Measurements from ENCODE around the gene TNRC18. TPM values are rescaled to one million over a fixed set of nuclear protein-coding genes. Genes with fewer than 3 reads are reported as not detected.
"Not testable (repeated sequence)": the region's sequence is repeated elsewhere in the genome, so short reads cannot be mapped to it uniquely, and the experiment has no call there.

Gene TNRC18
- total RNA-seq, 6 experiments from 2014 or later, result 70.6 to 87.1 (median 79.9) TPM

DNA sequence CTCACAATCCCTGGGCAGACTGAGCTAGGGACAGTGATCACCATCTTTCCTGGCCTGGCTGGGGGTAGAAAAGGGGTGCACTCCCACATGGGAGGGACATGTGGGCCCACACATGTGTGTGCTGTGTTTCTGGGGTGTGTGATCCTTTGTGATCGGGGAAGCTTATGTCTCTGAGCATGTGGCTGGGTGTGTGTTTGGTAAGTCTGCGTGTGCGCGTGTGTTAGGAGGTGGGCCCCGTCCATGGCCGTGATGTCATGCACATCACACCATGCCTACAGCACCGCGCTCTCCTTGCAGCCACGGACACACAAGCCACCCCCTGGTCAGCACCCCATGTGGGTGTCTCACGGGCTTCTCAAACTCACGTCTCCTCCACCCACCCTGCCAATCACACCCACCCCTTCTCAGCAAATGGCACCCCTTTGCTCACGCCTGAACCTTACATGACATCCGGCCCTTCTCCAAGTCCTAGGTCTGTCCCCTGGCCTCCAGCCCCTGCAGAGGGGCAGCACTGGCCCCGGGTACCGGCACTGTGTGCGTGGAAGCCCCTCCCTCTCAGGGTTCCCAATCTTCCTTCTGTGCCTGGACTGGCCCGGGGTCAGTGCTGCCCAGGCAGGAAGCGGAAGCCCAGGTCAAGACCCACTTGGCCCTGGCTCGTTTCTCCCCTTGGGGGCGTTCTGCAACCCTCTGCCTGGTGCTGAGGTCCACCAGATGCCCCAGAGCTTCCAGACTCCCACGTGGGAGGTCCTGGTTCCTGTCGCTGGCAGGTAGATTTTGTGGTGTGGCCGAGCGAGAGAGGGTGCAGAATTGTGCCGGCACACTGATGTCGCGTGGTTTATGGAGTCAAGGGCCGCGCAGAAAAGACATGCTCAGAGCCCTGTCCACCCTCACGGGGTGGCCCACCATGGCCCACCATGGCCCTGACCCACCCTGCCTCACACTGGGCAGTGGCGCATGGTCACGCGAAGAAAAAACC lies 128.3 kb downstream of the TNRC18 start:
- Mint-ChIP-seq H3K9me3 (peaks cover 7% of the 10 kb centered on the region), H3K4me1 (ENCODE audit: low read depth) (no peaks in the 10 kb centered on the region), H3K27ac (no peak overlapping the region), H3K27me3 (ENCODE audit: insufficient read depth) (peaks cover 15% of the 10 kb centered on the region), H3K36me3 (ENCODE audit: low read depth) (peaks cover 6% of the 10 kb centered on the region; the same call in 1 of the 2 replicates), H3K4me3 (no peak overlapping the region)
- TF ChIP-seq, protein P1, sequence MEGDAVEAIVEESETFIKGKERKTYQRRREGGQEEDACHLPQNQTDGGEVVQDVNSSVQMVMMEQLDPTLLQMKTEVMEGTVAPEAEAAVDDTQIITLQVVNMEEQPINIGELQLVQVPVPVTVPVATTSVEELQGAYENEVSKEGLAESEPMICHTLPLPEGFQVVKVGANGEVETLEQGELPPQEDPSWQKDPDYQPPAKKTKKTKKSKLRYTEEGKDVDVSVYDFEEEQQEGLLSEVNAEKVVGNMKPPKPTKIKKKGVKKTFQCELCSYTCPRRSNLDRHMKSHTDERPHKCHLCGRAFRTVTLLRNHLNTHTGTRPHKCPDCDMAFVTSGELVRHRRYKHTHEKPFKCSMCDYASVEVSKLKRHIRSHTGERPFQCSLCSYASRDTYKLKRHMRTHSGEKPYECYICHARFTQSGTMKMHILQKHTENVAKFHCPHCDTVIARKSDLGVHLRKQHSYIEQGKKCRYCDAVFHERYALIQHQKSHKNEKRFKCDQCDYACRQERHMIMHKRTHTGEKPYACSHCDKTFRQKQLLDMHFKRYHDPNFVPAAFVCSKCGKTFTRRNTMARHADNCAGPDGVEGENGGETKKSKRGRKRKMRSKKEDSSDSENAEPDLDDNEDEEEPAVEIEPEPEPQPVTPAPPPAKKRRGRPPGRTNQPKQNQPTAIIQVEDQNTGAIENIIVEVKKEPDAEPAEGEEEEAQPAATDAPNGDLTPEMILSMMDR (IDR thresholded peaks at IDR 0.05), result no peak
- no peak for DNase-seq

DNA sequence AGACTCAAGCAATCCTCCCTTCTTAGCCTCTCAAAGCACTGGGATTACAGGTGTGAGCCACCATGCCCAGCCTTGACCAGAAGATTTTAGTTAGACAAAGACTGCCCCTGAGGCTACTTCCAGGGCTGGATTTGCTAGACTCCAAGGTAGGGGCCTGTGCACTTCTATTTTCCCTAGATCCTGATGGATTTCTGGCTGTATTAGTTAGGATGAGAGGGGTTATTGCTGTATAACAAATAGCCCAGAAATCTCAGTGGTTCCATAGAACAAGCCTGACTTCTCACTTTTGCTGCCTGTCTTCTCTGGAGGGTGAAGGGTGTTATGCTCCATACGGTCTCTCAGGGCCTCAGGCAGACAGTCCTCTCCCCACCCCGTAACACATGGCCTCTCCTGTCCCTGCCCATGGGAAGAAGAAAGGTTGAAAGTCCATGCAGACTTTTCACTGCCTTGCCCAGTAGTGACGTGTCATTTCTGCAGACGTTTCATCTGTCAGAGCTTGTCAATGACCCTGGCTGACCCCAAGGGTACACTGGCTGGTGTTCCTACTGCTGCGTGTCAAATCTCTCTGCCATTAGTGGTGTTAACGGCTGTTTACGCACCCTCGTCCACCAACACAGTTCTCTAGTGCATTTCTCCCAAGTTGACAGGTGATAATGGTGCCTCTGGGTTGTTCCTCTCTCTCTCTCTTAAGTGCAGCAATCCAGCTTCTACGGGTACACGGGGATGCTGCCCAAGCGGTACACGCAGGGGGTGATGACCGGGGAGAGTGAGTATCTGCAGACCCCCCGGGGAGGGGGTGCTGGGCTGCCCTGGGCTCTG lies 129.3 kb downstream of the TNRC18 start:
- H3K36me3 Mint-ChIP-seq (ENCODE audit: low read depth), result peaks cover 6% of the 10 kb centered on the region; the same call in 1 of the 2 replicates
- TF ChIP-seq, protein P1 (IDR thresholded peaks at IDR 0.05), result no peak
- peaks cover 7% of the 10 kb centered on the region for H3K9me3 Mint-ChIP-seq
- H3K27me3 Mint-ChIP-seq (ENCODE audit: insufficient read depth), result peaks cover 16% of the 10 kb centered on the region
- DNase-seq, result no peak
- no peak overlapping the region for H3K27ac Mint-ChIP-seq
- no peak overlapping the region for H3K4me3 Mint-ChIP-seq
- H3K4me1 Mint-ChIP-seq (ENCODE audit: low read depth), result no peaks in the 10 kb centered on the region

DNA sequence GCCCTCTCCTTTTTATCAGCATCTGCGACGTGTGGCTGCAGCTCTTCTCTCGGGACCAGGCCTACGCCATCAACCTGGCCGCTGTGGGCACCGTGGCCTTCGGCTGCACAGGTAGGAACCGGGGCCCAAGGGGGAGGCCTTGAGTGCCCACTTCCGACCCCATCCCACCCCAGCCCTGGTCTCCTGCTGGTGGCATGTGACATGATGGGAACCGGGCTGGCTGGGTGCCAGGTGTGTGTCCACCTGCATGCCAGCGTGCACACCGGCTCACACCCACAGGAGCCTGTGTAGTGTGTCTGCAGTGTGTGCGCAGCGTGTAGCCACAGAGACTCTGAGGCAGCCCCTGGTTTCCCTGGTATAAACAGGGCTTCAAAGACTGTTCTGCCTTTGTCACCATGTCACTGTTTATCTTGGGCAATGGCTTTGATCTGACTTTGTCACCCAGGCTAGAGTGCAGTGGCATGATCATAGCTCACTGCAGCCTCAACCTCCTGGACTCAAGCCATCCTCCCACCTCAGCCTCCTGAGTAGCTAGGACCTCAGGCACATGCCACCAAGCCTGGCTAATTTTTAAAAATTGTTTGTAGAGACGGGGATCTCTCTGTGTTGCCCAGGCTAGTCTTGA lies 131.8 kb downstream of the TNRC18 start:
- H3K27me3 Mint-ChIP-seq (ENCODE audit: insufficient read depth), result peaks cover 13% of the 10 kb centered on the region
- not testable (repeated sequence) for DNase-seq; H3K9me3 Mint-ChIP-seq; H3K36me3 Mint-ChIP-seq (ENCODE audit: low read depth); H3K27ac Mint-ChIP-seq; H3K4me3 Mint-ChIP-seq; H3K4me1 Mint-ChIP-seq (ENCODE audit: low read depth)

DNA sequence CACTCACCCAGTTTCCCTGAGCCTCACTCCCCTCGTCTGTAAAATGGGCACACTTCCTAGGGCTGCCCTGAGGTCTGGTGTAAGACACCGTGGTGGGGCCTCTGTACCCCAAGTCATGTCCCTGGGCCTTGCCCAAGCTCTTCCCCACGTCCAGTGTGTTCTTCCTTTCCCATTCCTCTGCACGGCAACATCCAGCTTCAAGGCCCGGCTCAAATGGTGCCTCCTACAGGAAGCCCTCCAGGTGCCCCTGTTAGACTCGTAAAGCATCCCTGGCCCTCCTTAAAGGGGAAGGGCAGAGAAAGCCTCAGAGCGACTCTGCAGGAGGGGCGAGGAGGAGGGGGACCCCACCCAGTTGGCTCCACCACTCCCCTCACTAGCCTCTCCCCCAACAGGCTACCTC lies 132.3 kb downstream of the TNRC18 start:
- H3K4me1 Mint-ChIP-seq (ENCODE audit: low read depth), result no peaks in the 10 kb centered on the region
- H3K9me3 Mint-ChIP-seq, result peaks cover 7% of the 10 kb centered on the region
- TF ChIP-seq, protein P1 (IDR thresholded peaks at IDR 0.05), result no peak

DNA sequence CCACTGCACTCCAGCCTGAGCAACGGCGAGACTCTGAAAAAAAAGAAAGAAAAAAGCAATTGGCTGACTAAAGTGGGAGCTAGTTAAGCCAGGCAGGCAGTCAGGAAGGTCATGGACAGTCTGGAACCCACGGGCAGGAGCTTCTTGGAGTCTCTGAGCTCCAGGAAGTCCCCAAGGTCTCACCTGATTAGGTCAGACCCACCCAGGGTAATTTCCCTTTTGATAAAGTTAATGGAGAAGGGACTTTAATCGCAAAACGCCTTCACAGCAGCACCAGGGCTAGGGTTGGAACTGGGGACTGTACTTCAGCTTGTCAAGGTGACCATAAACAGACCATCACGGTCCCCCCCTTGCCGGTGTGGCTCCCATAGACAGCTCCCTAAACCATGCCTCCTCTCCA lies 134.3 kb downstream of the TNRC18 start:
- H3K36me3 Mint-ChIP-seq (ENCODE audit: low read depth), result peaks cover 2% of the 10 kb centered on the region; the same call in 1 of the 2 replicates
- TF ChIP-seq, protein P1 (IDR thresholded peaks at IDR 0.05), result no peak
- H3K27ac Mint-ChIP-seq, result no peak overlapping the region
- 0 out of 2 replicates have a peak, but pooled peaks cover 2% of the 10 kb centered on the region for H3K4me1 Mint-ChIP-seq (ENCODE audit: low read depth)
- no peak overlapping the region for H3K4me3 Mint-ChIP-seq
- no peak for DNase-seq
- peaks cover 4% of the 10 kb centered on the region for H3K9me3 Mint-ChIP-seq
- H3K27me3 Mint-ChIP-seq (ENCODE audit: insufficient read depth), result peaks cover 8% of the 10 kb centered on the region

More for the DNA sequence above, 132.3 kb downstream of the TNRC18 start:
- DNase-seq, result no peak
- H3K4me3 Mint-ChIP-seq, result no peak overlapping the region
- peaks cover 6% of the 10 kb centered on the region; the same call in 1 of the 2 replicates for H3K36me3 Mint-ChIP-seq (ENCODE audit: low read depth)
- H3K27me3 Mint-ChIP-seq (ENCODE audit: insufficient read depth), result peaks cover 13% of the 10 kb centered on the region
- no peak overlapping the region for H3K27ac Mint-ChIP-seq

DNA sequence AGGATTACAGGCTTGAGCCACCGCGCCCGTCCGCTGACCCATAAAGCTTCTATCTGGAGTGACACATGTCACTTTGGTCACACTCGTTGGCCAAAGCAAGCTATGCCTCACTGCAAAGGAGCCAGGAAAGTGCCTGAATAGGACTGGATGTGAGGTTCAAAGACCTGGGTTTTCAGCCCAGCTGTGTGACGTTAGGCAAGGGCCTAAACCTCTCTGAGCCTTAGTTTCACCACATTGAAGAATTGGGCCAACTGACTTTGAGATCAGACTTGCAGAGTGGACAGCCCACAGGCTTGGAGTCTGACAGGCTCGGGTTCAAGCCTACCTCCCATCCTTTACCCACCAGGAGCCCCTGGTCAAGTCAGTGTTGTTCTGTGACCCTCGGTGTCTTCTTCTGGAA lies 135.1 kb downstream of the TNRC18 start:
- DNase-seq; H3K27ac Mint-ChIP-seq; H3K4me3 Mint-ChIP-seq; H3K36me3 Mint-ChIP-seq (ENCODE audit: low read depth); H3K4me1 Mint-ChIP-seq (ENCODE audit: low read depth); H3K27me3 Mint-ChIP-seq (ENCODE audit: insufficient read depth); H3K9me3 Mint-ChIP-seq: not testable (repeated sequence)

Data from HFFc6 (cell line).